ENCODE measurements around the gene MAP10.

The MAP10 gene

DNA sequence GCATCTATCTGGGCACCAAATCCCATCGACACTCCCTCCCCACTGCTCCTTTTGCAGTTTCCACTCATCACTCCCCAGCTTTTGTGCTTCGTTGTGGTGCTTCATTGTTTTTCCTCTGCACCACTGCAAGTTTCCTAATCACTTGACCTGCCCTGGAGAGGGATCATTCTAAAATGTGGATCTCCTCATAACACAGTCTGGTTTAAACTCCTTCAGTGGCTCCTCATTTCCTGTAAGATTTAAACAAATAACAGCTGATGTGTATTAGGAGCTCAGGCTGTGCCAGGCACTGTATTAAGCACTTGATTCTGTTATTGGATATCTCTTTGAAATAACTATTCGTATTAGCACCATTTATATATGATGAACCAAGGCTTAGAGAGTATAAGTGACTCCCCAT is 51.3 kb downstream of the MAP10 start:
- no peak for DNase-seq (ENCODE audit: low read depth in 2 of 2)
